H9 (cell line): ENCODE results near the gene MUL1. TPM values are rescaled to one million over a fixed set of nuclear protein-coding genes. Genes with fewer than 3 reads are reported as not detected.
A peak's percentile ranks its signal among the peaks of the same experiment; 100 is the strongest.

ENCODE experiments used
- DNase-seq: peaks from one replicate; pipeline ENCODE4 v3.0.0-alpha.2; 2017
- H2AFZ ChIP-seq: one replicate; pipeline ENCODE4 v1.6.1; 2013; ENCODE audit warnings: mild to moderate bottlenecking, low read length, control low read depth, moderate library complexity
- H2AK5ac ChIP-seq: 2 replicates; pipeline ENCODE4 v1.6.1; 2013; ENCODE audit warnings: low read length, control low read depth, mixed read lengths; ENCODE audit not compliant: insufficient read length
- H2BK120ac ChIP-seq: one replicate; pipeline ENCODE4 v1.6.1; 2013; ENCODE audit warnings: low read depth, mild to moderate bottlenecking, low read length, control low read depth, inconsistent platforms; ENCODE audit not compliant: poor library complexity, severe bottlenecking
- H2BK12ac ChIP-seq: 2 replicates; pipeline ENCODE4 v1.6.1; 2013; ENCODE audit warnings: low read length, control low read depth, mixed read lengths, low read depth; ENCODE audit not compliant: insufficient read length
- H2BK15ac ChIP-seq: 2 replicates; pipeline ENCODE4 v1.6.1; 2013; ENCODE audit warnings: low read depth, low read length, control low read depth
- H2BK20ac ChIP-seq: one replicate; pipeline ENCODE4 v1.6.1; 2013; ENCODE audit warnings: low read depth, mild to moderate bottlenecking, low read length, control low read depth, inconsistent platforms; ENCODE audit not compliant: poor library complexity, severe bottlenecking
- H2BK5ac ChIP-seq: 2 replicates; pipeline ENCODE4 v1.6.1; 2013; ENCODE audit warnings: low read length, control low read depth, mixed read lengths; ENCODE audit not compliant: insufficient read length
- H3K14ac ChIP-seq: 2 replicates; pipeline ENCODE4 v1.6.1; 2013; ENCODE audit warnings: low read length, control low read depth; ENCODE audit not compliant: insufficient read depth
- H3K18ac ChIP-seq: 2 replicates; pipeline ENCODE4 v1.6.1; 2013; ENCODE audit warnings: low read depth, mild to moderate bottlenecking, mixed read lengths, low read length, control low read depth; ENCODE audit not compliant: insufficient read length
- H3K23ac ChIP-seq: 2 replicates; pipeline ENCODE4 v1.6.1; 2013; ENCODE audit warnings: low read length, control low read depth, mixed read lengths, low read depth; ENCODE audit not compliant: insufficient read length
- H3K23me2 ChIP-seq: 2 replicates; pipeline ENCODE4 v1.6.1; 2013; ENCODE audit warnings: low read depth, mild to moderate bottlenecking, mixed read lengths, low read length, control low read depth; ENCODE audit not compliant: insufficient read length, poor library complexity, severe bottlenecking
- H3K27ac ChIP-seq: 2 replicates; pipeline ENCODE4 v1.5.1; 2013; ENCODE audit warnings: low read length, control low read depth, mixed read lengths, low read depth; ENCODE audit not compliant: insufficient read length
- H3K27me3 ChIP-seq: 2 replicates; pipeline ENCODE4 v1.6.1; 2013; ENCODE audit warnings: low read length, control low read depth, inconsistent platforms; ENCODE audit not compliant: insufficient read depth
- H3K4ac ChIP-seq: 2 replicates; pipeline ENCODE4 v1.6.1; 2013; ENCODE audit warnings: low read depth, mild to moderate bottlenecking, control low read depth, inconsistent platforms, low read length, moderate library complexity
- H3K4me1 ChIP-seq: 2 replicates; pipeline ENCODE4 v1.6.1; 2013; ENCODE audit warnings: low read length, control low read depth, inconsistent platforms; ENCODE audit not compliant: insufficient read depth
- H3K4me2 ChIP-seq: 2 replicates; pipeline ENCODE4 v1.6.1; 2013; ENCODE audit warnings: low read length, control low read depth, mixed read lengths; ENCODE audit not compliant: insufficient read length, insufficient read depth
- H3K56ac ChIP-seq: 2 replicates; pipeline ENCODE4 v1.6.1; 2013; ENCODE audit warnings: low read depth, mild to moderate bottlenecking, mixed read lengths, low read length, control low read depth; ENCODE audit not compliant: insufficient read length
- H3K79me1 ChIP-seq: 2 replicates; pipeline ENCODE4 v1.6.1; 2013; ENCODE audit warnings: low read depth, mild to moderate bottlenecking, moderate library complexity, low read length, control low read depth, inconsistent platforms; ENCODE audit not compliant: insufficient read depth, poor library complexity, severe bottlenecking
- H3K79me2 ChIP-seq: 2 replicates; pipeline ENCODE4 v1.6.1; 2013; ENCODE audit warnings: low read length, control low read depth, inconsistent platforms; ENCODE audit not compliant: insufficient read depth
- H3K9ac ChIP-seq: 2 replicates; pipeline ENCODE4 v1.6.1; 2013; ENCODE audit warnings: low read length, control low read depth, mixed read lengths; ENCODE audit not compliant: insufficient read length; ENCODE audit errors: extremely low read depth
- H3K9me3 ChIP-seq: one replicate; pipeline ENCODE4 v1.6.1; 2013; ENCODE audit warnings: low read depth, low read length, inconsistent platforms; ENCODE audit not compliant: control insufficient read depth
- H3T11ph ChIP-seq: one replicate; pipeline ENCODE4 v1.6.1; 2013; ENCODE audit warnings: mild to moderate bottlenecking, low read length, control low read depth, inconsistent platforms
- H4K20me1 ChIP-seq: one replicate; pipeline ENCODE4 v1.6.1; 2013; ENCODE audit not compliant: control insufficient read depth, insufficient read length, insufficient read depth
- H4K5ac ChIP-seq: 2 replicates; pipeline ENCODE4 v1.6.1; 2013; ENCODE audit warnings: low read depth, mild to moderate bottlenecking, mixed read lengths, low read length, control low read depth; ENCODE audit not compliant: insufficient read length
- H4K8ac ChIP-seq: replicated peaks from 2 replicates; pipeline ENCODE4 v1.6.1; 2013; ENCODE audit warnings: low read length, control low read depth, mixed read lengths, low read depth; ENCODE audit not compliant: insufficient read length
- H4K91ac ChIP-seq: 2 replicates; pipeline ENCODE4 v1.6.1; 2013; ENCODE audit warnings: low read depth, mild to moderate bottlenecking, moderate library complexity, mixed read lengths, low read length, control low read depth; ENCODE audit not compliant: insufficient read length
- H3K27ac Mint-ChIP-seq, 3 experiments: 2 replicates in 2 of 3; 3 replicates in 1 of 3; pipeline ENCODE4 v1.8.0; 2020 to 2021; ENCODE audit warnings: mixed read lengths in 3 of 3, mild to moderate bottlenecking in 1 of 3, moderate library complexity in 1 of 3
- H3K27me3 Mint-ChIP-seq: 2 replicates; pipeline ENCODE4 v1.8.0; 2021; ENCODE audit warnings: low read depth, mild to moderate bottlenecking, moderate library complexity, mixed read lengths
- H3K36me3 Mint-ChIP-seq, 3 experiments: 2 replicates in 2 of 3; 3 replicates in 1 of 3; pipeline ENCODE4 v1.8.0; 2020 to 2021; ENCODE audit warnings: low read depth in 3 of 3, mixed read lengths in 3 of 3; ENCODE audit not compliant: insufficient read depth in 1 of 3
- H3K4me1 Mint-ChIP-seq, 2 experiments: 2 replicates each; pipeline ENCODE4 v1.8.0; 2020; ENCODE audit warnings: mixed read lengths in 2 of 2
- H3K4me3 Mint-ChIP-seq, 2 experiments: 2 replicates in 1 of 2; 3 replicates in 1 of 2; pipeline ENCODE4 v1.8.0; 2020 to 2021; ENCODE audit warnings: mild to moderate bottlenecking in 2 of 2, mixed read lengths in 2 of 2, moderate library complexity in 1 of 2
- H3K9me3 Mint-ChIP-seq, 2 experiments: 2 replicates in 1 of 2; 3 replicates in 1 of 2; pipeline ENCODE4 v1.8.0; 2020; ENCODE audit warnings: mild to moderate bottlenecking in 2 of 2, mixed read lengths in 2 of 2, moderate library complexity in 1 of 2
- CTCF ChIP-seq: fragments of 200-600 bp; sonication (generic); conservative IDR thresholded peaks from 3 replicates; pipeline ENCODE4 v1.8.0; 2021; ENCODE audit warnings: antibody characterized with exemption, mild to moderate bottlenecking
- WGBS: extraction: QIAGEN DNeasy Blood & Tissue Kit; methylation state at CpG from one replicate; pipeline ENCODE4 v1.1.7; 2013; ENCODE audit warnings: missing lambda C conversion rate, low lambda C conversion rate, mixed read lengths; ENCODE audit not compliant: insufficient read length; ENCODE audit errors: extremely low coverage; 5-methylcytosine and 5-hydroxymethylcytosine counted together
- total RNA-seq: library from RNA; stranded (reverse); gene quantifications from 2 replicates; pipeline ENCODE4 v1.2.1, GENCODE V29; 2021

MUL1 gene
- total RNA-seq, 1 experiment from 2014 or later = 27.1 TPM

GRCh38 chr1:20528221-20528620 is 20.3 kb upstream of the MUL1 start:
- Histone ChIP-seq H2BK120ac (no peak overlapping the region), H3T11ph (no peak overlapping the region), H3K27ac (no peak overlapping the region), H3K4me1 (no peaks in the 10 kb centered on the region), H4K8ac (no peak overlapping the region), H3K56ac (no peak overlapping the region), H2BK15ac (no peak overlapping the region), H3K14ac (no peak overlapping the region), H4K5ac (no peak overlapping the region), H3K23ac (no peak overlapping the region), H3K4ac (no peak overlapping the region), H2BK20ac (no peak overlapping the region), H2BK12ac (no peak overlapping the region), H3K79me1 (no peaks in the 10 kb centered on the region), H2AK5ac (no peak overlapping the region), H2BK5ac (no peak overlapping the region), H3K23me2 (no peaks in the 10 kb centered on the region), H2AFZ (no peak overlapping the region), H3K9ac (no peak overlapping the region), H4K91ac (no peak overlapping the region), H3K79me2 (no peaks in the 10 kb centered on the region), H3K4me2 (no peak overlapping the region), H4K20me1 (no peaks in the 10 kb centered on the region), H3K9me3 (no peaks in the 10 kb centered on the region), H3K27me3 (no peaks in the 10 kb centered on the region; the same call in 1 of the 2 replicates), H3K18ac (no peak overlapping the region)
- WGBS = no CpG with 5 or more reads among the region's 7 CpGs
- H3K9me3 Mint-ChIP-seq = no peaks in the 10 kb centered on the region
- no peaks in the 10 kb centered on the region for H3K4me1 Mint-ChIP-seq
- peak; percentile 40 for DNase-seq
- no peaks in the 10 kb centered on the region for H3K36me3 Mint-ChIP-seq
- H3K27ac Mint-ChIP-seq = no peak overlapping the region
- TF ChIP-seq CTCF = no peak
- H3K27me3 Mint-ChIP-seq = peaks cover 72% of the 10 kb centered on the region
- H3K4me3 Mint-ChIP-seq = no peak overlapping the region
